Measurements from ENCODE around the gene CEP152. TPM values are rescaled to one million over a fixed set of nuclear protein-coding genes. Genes with fewer than 3 reads are reported as not detected.

CEP152 gene
- total RNA-seq: 10 to 100 TPM; 12.3 to 19.1 TPM
- 12.5 TPM for polyA plus RNA-seq (2013, experiment 1 of 2)
- 12.8 TPM for polyA plus RNA-seq (2013, experiment 2 of 2)
- long read RNA-seq, experiment 1, partial matches to known transcripts: 1 of 3 reads
- long read RNA-seq, experiment 1, other reads (novel, unspliced or antisense): 2 of 3 reads
- long read RNA-seq, experiment 2, full-length matches to known transcripts: 8 of 15 reads
- long read RNA-seq, experiment 2, partial matches to known transcripts: 2 of 15 reads
- long read RNA-seq, experiment 2, other reads (novel, unspliced or antisense): 5 of 15 reads
- long read RNA-seq, experiment 3, full-length matches to known transcripts: 8 of 58 reads
- long read RNA-seq, experiment 3, partial matches to known transcripts: 41 of 58 reads
- long read RNA-seq, experiment 3, other reads (novel, unspliced or antisense): 9 of 58 reads
- long read RNA-seq, experiment 4, partial matches to known transcripts: 2 of 5 reads
- long read RNA-seq, experiment 4, other reads (novel, unspliced or antisense): 1 of 5 reads

DNA sequence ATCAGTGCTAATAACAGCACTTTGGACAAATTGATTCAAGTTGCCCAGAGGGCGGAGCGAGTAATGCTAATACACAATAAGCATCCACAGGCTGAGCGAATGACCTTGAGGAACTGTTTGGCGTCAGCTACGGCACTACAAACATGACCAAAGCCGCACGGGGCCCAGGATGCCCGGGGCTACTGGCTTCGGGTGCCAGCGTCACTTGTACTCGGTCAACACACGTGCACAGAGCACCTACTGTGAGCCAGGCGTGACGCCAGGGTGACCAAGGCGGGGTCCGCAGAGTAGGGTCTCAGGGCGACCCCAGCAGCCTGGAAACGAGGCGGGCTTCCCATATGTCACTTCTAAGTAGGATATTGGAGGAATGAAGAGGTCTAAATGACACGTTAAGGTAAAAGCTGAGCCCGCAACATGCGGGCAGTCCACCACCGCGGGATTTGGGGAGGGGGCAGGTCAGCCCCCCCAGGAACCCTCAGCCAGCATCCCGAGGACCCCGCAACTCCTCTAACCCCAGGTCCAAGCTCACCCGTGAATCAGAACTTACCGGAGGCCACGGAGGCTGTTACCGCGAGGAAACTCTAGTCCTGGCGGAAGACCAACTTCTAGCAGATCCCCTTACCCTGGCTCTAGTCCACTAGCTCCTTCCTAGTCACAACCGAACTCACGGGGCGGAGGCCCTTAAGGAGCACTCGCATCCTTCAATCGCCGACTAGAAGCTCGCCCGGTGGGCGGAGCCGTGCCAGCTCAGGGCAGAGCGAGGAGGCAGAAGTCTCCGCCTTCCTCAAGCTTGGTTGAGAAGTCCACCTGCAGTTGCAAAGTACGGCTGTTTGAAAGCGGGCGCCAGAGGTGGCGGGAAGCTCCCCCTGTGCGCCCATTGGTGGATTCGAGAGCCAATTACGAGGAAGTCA is at the start of gene CEP152:
Gene CEP152 (minus strand): TSS at position 656 of the 911 bp plus-strand sequence. CDS start 5,420 bp downstream, outside the sequence.
- no peaks in the 10 kb centered on the region for H3K36me3 ChIP-seq (ENCODE audit: control insufficient read depth, insufficient read depth, low read length)
- H3K4me3 ChIP-seq (ENCODE audit: low read length): peak within 1 kb of the TSS; percentile 89
- peak within 1 kb of the TSS; percentile 71 for H3K9ac ChIP-seq (ENCODE audit: extremely low read depth, low read length, poor library complexity, severe bottlenecking)
- H3K4me1 ChIP-seq (ENCODE audit: control insufficient read depth, insufficient read depth, low read length): no peaks in the 10 kb centered on the region
- peaks cover 16% of the 10 kb centered on the region for H3K4me1 Mint-ChIP-seq
- WGBS, 2 experiments (ENCODE audit: insufficient coverage in 1 of 2, insufficient read length in 1 of 2): 2 to 4% methylated on average over 29 to 51 of the region's 51 CpGs
- peak within 1 kb of the TSS; percentile 92 for H3K4me3 Mint-ChIP-seq
- no peaks in the 10 kb centered on the region for H3K9me3 ChIP-seq (ENCODE audit: control insufficient read depth, low read length)
- H3K36me3 Mint-ChIP-seq (ENCODE audit: low read depth): no peaks in the 10 kb centered on the region
- H3K27ac Mint-ChIP-seq: peak within 1 kb of the TSS; percentile 95
- H3K27ac ChIP-seq (ENCODE audit: low read depth, low read length): peak within 1 kb of the TSS; percentile 20
- H3K9me3 Mint-ChIP-seq: no peaks in the 10 kb centered on the region
- TF ChIP-seq, protein P1, sequence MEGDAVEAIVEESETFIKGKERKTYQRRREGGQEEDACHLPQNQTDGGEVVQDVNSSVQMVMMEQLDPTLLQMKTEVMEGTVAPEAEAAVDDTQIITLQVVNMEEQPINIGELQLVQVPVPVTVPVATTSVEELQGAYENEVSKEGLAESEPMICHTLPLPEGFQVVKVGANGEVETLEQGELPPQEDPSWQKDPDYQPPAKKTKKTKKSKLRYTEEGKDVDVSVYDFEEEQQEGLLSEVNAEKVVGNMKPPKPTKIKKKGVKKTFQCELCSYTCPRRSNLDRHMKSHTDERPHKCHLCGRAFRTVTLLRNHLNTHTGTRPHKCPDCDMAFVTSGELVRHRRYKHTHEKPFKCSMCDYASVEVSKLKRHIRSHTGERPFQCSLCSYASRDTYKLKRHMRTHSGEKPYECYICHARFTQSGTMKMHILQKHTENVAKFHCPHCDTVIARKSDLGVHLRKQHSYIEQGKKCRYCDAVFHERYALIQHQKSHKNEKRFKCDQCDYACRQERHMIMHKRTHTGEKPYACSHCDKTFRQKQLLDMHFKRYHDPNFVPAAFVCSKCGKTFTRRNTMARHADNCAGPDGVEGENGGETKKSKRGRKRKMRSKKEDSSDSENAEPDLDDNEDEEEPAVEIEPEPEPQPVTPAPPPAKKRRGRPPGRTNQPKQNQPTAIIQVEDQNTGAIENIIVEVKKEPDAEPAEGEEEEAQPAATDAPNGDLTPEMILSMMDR (conservative IDR thresholded peaks at IDR 0.05): no peak
- H3K27me3 Mint-ChIP-seq (ENCODE audit: insufficient read depth): peaks cover 8% of the 10 kb centered on the region
- peak; percentile 100 for DNase-seq
- no peaks in the 10 kb centered on the region for H3K27me3 ChIP-seq (ENCODE audit: control insufficient read depth, insufficient read depth, low read length, poor library complexity, severe bottlenecking)

DNA sequence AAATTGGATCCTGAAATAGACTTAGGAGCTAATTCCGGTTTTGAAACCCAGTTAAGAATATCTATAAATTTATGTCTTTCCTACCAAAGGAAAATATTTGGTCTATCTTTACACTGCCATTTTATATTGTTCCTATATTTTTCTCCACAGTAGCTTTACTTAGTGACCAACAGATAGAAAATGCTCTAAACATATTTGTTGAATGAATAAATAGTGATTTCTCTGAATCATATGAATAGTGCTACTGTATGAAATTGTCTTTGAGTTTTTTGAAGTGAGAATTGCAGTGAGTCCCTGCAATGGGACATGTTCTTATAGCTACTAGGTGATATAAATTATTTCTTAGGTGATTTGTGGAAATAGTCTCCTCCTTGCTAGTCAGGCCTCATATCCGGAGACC is 48.6 kb upstream of the CEP152 start:
- no peak overlapping the region for H3K9ac ChIP-seq (ENCODE audit: extremely low read depth, low read length, poor library complexity, severe bottlenecking)
- TF ChIP-seq, protein P1 (conservative IDR thresholded peaks at IDR 0.05): no peak
- H3K9me3 Mint-ChIP-seq: no peaks in the 10 kb centered on the region

DNA sequence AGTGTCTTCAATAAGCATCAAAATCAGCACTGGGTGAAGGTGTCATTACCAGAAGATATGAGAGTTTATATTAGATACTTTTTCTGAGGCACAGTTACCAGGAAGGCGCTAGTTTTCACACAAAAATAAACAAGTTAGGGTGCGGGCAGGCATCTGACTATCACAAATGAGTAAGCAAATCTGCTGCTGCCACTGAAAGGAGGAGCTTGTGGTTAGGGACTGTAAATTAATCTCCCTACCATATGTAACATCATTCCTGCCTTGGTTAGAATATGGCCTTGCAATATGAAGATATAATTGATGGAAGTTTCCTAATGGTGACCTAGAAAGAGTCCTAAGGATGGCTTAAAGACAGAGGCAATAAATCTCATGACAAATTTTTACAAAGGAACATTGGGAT is 47.5 kb upstream of the CEP152 start:
- no peak overlapping the region for H3K27ac Mint-ChIP-seq
- Histone ChIP-seq H3K4me1 (ENCODE audit: control insufficient read depth, insufficient read depth, low read length) (no peaks in the 10 kb centered on the region), H3K9me3 (ENCODE audit: control insufficient read depth, low read length) (no peaks in the 10 kb centered on the region), H3K36me3 (ENCODE audit: control insufficient read depth, insufficient read depth, low read length) (no peaks in the 10 kb centered on the region), H3K27ac (ENCODE audit: low read depth, low read length) (no peak overlapping the region), H3K4me3 (ENCODE audit: low read length) (no peak overlapping the region), H3K27me3 (ENCODE audit: control insufficient read depth, insufficient read depth, low read length, poor library complexity, severe bottlenecking) (no peaks in the 10 kb centered on the region), H3K9ac (ENCODE audit: extremely low read depth, low read length, poor library complexity, severe bottlenecking) (no peak overlapping the region)
- no peaks in the 10 kb centered on the region for H3K36me3 Mint-ChIP-seq (ENCODE audit: low read depth)
- no peak for DNase-seq
- TF ChIP-seq, protein P1 (conservative IDR thresholded peaks at IDR 0.05): no peak
- no peak overlapping the region for H3K4me3 Mint-ChIP-seq
- H3K4me1 Mint-ChIP-seq: peaks cover 20% of the 10 kb centered on the region
- no peaks in the 10 kb centered on the region for H3K9me3 Mint-ChIP-seq
- 94% methylated on average over 2 of the region's 2 CpGs; no CpG with 5 or more reads in 1 of the 2 experiments for WGBS, 2 experiments (ENCODE audit: insufficient coverage in 1 of 2, insufficient read length in 1 of 2)
- no peaks in the 10 kb centered on the region for H3K27me3 Mint-ChIP-seq (ENCODE audit: insufficient read depth)

More for the DNA sequence above, 48.6 kb upstream of the CEP152 start:
- no peaks in the 10 kb centered on the region for H3K9me3 ChIP-seq (ENCODE audit: control insufficient read depth, low read length)
- no peak overlapping the region for H3K4me3 ChIP-seq (ENCODE audit: low read length)
- H3K4me1 ChIP-seq (ENCODE audit: control insufficient read depth, insufficient read depth, low read length): no peaks in the 10 kb centered on the region
- no peak overlapping the region for H3K27ac ChIP-seq (ENCODE audit: low read depth, low read length)
- no peaks in the 10 kb centered on the region for H3K36me3 ChIP-seq (ENCODE audit: control insufficient read depth, insufficient read depth, low read length)
- Mint-ChIP-seq H3K4me1 (peaks cover 20% of the 10 kb centered on the region), H3K36me3 (ENCODE audit: low read depth) (no peaks in the 10 kb centered on the region), H3K4me3 (no peak overlapping the region), H3K27me3 (ENCODE audit: insufficient read depth) (no peaks in the 10 kb centered on the region), H3K27ac (no peak overlapping the region)
- WGBS, 2 experiments (ENCODE audit: insufficient coverage in 1 of 2, insufficient read length in 1 of 2): 90 to 100% methylated on average over 1 to 2 of the region's 2 CpGs
- DNase-seq: no peak
- H3K27me3 ChIP-seq (ENCODE audit: control insufficient read depth, insufficient read depth, low read length, poor library complexity, severe bottlenecking): no peaks in the 10 kb centered on the region

All from endodermal cell (in vitro differentiated cells).